A549 (cell line): ENCODE measurements around the gene LIN7A.

Experiments
- CEBPB ChIP-seq, 2 experiments: fragments of >200 bp in 1 of 2; sonication (Bioruptor Twin) in 1 of 2; formaldehyde crosslinking in 1 of 2; IDR thresholded peaks; 2 replicates each; pipeline ENCODE4 v1.6.1; 2012 to 2016
- CHD4 ChIP-seq: fragments of 200-600 bp; sonication (generic); IDR thresholded peaks from 2 replicates; pipeline ENCODE4 v1.6.1; 2016; ENCODE audit warnings: antibody characterized with exemption, mild to moderate bottlenecking, borderline replicate concordance
- HDAC2 ChIP-seq: fragments of 200-600 bp; sonication (generic); IDR thresholded peaks from 2 replicates; pipeline ENCODE4 v1.6.1; 2016
- MAZ ChIP-seq: fragments of 150-350 bp; IDR thresholded peaks from 2 replicates; pipeline ENCODE4 v1.6.1; 2014; ENCODE audit warnings: antibody characterized with exemption, low read depth, low read length, borderline replicate concordance
- POLR2A ChIP-seq: IDR thresholded peaks from 2 replicates; pipeline ENCODE4 v1.6.1; 2012; ENCODE audit warnings: mild to moderate bottlenecking, low read length
- RFX5 ChIP-seq: fragments of 450-650 bp; IDR thresholded peaks from 2 replicates; pipeline ENCODE4 v1.7.1; 2014; ENCODE audit warnings: antibody characterized with exemption, mild to moderate bottlenecking, moderate library complexity
- ZNF302 ChIP-seq: fragments of 250-450 bp; sonication (Bioruptor Pico); IDR thresholded peaks from 2 replicates; pipeline ENCODE4 v1.9.0; 2021; ENCODE audit warnings: inconsistent platforms, mild to moderate bottlenecking, moderate library complexity
- TF ChIP-seq, protein P1 (sequence below): fragments of >200 bp; sonication (Bioruptor Twin); formaldehyde crosslinking; IDR thresholded peaks from 3 replicates; pipeline ENCODE4 v1.5.1; 2016

DNA sequence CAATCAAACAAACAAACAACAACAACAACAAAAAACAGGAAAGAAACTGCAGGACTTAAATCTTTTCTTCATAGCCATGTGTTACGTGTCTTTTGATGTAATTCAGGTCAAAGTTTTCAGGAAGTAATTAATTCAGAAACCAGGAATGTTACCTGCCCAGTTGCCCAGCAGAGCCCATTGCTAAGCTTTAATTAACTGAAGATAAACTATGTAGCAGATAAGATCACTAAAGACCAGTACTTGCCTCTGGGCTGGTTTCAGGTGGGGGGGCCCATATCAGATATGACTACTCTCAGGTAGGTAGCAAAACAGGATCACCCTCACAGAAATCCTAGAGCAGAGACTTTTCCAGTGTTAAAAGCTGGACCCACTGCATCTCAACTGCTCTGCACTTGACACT is 69.2 kb downstream of the LIN7A start:
- TF ChIP-seq HDAC2 = no peak
- TF ChIP-seq CHD4 = no peak
- TF ChIP-seq, protein P1, sequence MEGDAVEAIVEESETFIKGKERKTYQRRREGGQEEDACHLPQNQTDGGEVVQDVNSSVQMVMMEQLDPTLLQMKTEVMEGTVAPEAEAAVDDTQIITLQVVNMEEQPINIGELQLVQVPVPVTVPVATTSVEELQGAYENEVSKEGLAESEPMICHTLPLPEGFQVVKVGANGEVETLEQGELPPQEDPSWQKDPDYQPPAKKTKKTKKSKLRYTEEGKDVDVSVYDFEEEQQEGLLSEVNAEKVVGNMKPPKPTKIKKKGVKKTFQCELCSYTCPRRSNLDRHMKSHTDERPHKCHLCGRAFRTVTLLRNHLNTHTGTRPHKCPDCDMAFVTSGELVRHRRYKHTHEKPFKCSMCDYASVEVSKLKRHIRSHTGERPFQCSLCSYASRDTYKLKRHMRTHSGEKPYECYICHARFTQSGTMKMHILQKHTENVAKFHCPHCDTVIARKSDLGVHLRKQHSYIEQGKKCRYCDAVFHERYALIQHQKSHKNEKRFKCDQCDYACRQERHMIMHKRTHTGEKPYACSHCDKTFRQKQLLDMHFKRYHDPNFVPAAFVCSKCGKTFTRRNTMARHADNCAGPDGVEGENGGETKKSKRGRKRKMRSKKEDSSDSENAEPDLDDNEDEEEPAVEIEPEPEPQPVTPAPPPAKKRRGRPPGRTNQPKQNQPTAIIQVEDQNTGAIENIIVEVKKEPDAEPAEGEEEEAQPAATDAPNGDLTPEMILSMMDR = no peak
- no peak for TF ChIP-seq CEBPB (IDR thresholded peaks at IDR 0.05)
- no peak for TF ChIP-seq ZNF302 (CRISPR knock-in tag)
- TF ChIP-seq MAZ = no peak
- no peak for TF ChIP-seq RFX5
- no peak for TF ChIP-seq POLR2A
